HepG2 (cell line): ENCODE data around the gene DPH2. TPM values are rescaled to one million over a fixed set of nuclear protein-coding genes. Genes with fewer than 3 reads are reported as not detected.

Experiments used
- GZF1 ChIP-seq: sonication (generic); formaldehyde crosslinking; IDR thresholded peaks from 2 replicates; pipeline ENCODE4 v1.5.1; 2020; ENCODE audit warnings: mild to moderate bottlenecking, missing genetic modification reagents
- IKZF4 ChIP-seq: sonication (generic); formaldehyde crosslinking; IDR thresholded peaks from 2 replicates; pipeline ENCODE4 v1.5.1; 2020; ENCODE audit warnings: borderline replicate concordance, mild to moderate bottlenecking, low read depth, missing genetic modification reagents; ENCODE audit errors: not compliant biosample characterization
- KDM2A ChIP-seq: sonication (generic); formaldehyde crosslinking; IDR thresholded peaks from 2 replicates; pipeline ENCODE4 v1.4.0; 2020; ENCODE audit warnings: low read depth, missing genetic modification reagents, borderline replicate concordance
- MBNL3 ChIP-seq: fragments of 250-450 bp; sonication (Bioruptor Pico); conservative IDR thresholded peaks from 2 replicates; pipeline ENCODE4 v1.8.0; 2022; ENCODE audit warnings: mild to moderate bottlenecking, inconsistent platforms
- MZF1 ChIP-seq: sonication (generic); formaldehyde crosslinking; IDR thresholded peaks from 2 replicates; pipeline ENCODE4 v1.8.1; 2023; ENCODE audit warnings: mild to moderate bottlenecking, missing genetic modification reagents, borderline replicate concordance
- TCF7L2 ChIP-seq: IDR thresholded peaks from 2 replicates; pipeline ENCODE4 v1.6.1; 2011; ENCODE audit warnings: mild to moderate bottlenecking, low read depth, low read length, moderate library complexity
- ZBTB7B ChIP-seq: sonication (generic); formaldehyde crosslinking; IDR thresholded peaks from 2 replicates; pipeline ENCODE4 v1.4.0; 2020; ENCODE audit warnings: missing genetic modification reagents
- ZIK1 ChIP-seq: sonication (generic); formaldehyde crosslinking; IDR thresholded peaks from 2 replicates; pipeline ENCODE4 v1.5.0; 2020; ENCODE audit warnings: mild to moderate bottlenecking, low read depth, missing genetic modification reagents, borderline replicate concordance
- ZNF329 ChIP-seq: sonication (generic); formaldehyde crosslinking; IDR thresholded peaks from 2 replicates; pipeline ENCODE4 v1.9.0; 2021; ENCODE audit warnings: low read depth, mild to moderate bottlenecking, missing genetic modification reagents
- ZNF335 ChIP-seq: sonication (generic); formaldehyde crosslinking; IDR thresholded peaks from 2 replicates; pipeline ENCODE4 v1.4.0; 2020; ENCODE audit warnings: missing genetic modification reagents
- ZNF446 ChIP-seq: sonication (generic); formaldehyde crosslinking; IDR thresholded peaks from 2 replicates; pipeline ENCODE4 v1.5.0; 2020; ENCODE audit warnings: mild to moderate bottlenecking, missing genetic modification reagents
- polyA plus RNA-seq, 8 experiments: library from polyadenylated mRNA; depleted of rRNA in 3 of 8; stranded (reverse) in 7 of 8; unstranded in 1 of 8; fragments of >200 nt; fragmentation: Illumina TruSeq in 4 of 8; extraction: Trizol in 4 of 8; gene quantifications; 2 replicates each; pipeline versions ENCODE4 v1.2.1 to v1.2.3, GENCODE V29; 2011 to 2016; ENCODE audit warnings: low read depth in 4 of 8, missing spikeins in 1 of 8, mixed read lengths in 1 of 8; ENCODE audit not compliant: insufficient read depth in 1 of 8
- total RNA-seq, 5 experiments: library from RNA; depleted of rRNA; stranded (reverse); fragments of >200 nt; fragmentation: Illumina TruSeq; extraction: Trizol; gene quantifications; 2 replicates each; pipeline ENCODE4 v1.2.3, GENCODE V29; 2016; ENCODE audit warnings: low read depth in 1 of 5
- TF ChIP-seq, protein P1 (sequence below): sonication (generic); formaldehyde crosslinking; IDR thresholded peaks from 2 replicates; pipeline ENCODE4 v1.4.0; 2020; ENCODE audit warnings: missing genetic modification reagents, borderline replicate concordance
- TF ChIP-seq, protein P2 (sequence below): sonication (generic); formaldehyde crosslinking; IDR thresholded peaks from 2 replicates; pipeline ENCODE4 v1.4.0; 2020; ENCODE audit warnings: missing genetic modification reagents
- TF ChIP-seq, protein P3 (sequence below): sonication (generic); formaldehyde crosslinking; IDR thresholded peaks from 2 replicates; pipeline ENCODE4 v1.4.0; 2020; ENCODE audit warnings: missing genetic modification reagents
- TF ChIP-seq, protein P4 (sequence below): sonication (generic); formaldehyde crosslinking; IDR thresholded peaks from 2 replicates; pipeline ENCODE4 v1.5.0; 2020; ENCODE audit warnings: mild to moderate bottlenecking, missing genetic modification reagents
- TF ChIP-seq, protein P5 (sequence below): sonication (generic); formaldehyde crosslinking; IDR thresholded peaks from 2 replicates; pipeline ENCODE4 v1.4.0; 2020; ENCODE audit warnings: missing genetic modification reagents

DPH2 gene
- total and polyA plus RNA-seq, 2 of the 13 experiments (the other 11 are each of a cell fraction or from before 2014, with no cell fraction given): 32.2 to 38.3 TPM

DNA sequence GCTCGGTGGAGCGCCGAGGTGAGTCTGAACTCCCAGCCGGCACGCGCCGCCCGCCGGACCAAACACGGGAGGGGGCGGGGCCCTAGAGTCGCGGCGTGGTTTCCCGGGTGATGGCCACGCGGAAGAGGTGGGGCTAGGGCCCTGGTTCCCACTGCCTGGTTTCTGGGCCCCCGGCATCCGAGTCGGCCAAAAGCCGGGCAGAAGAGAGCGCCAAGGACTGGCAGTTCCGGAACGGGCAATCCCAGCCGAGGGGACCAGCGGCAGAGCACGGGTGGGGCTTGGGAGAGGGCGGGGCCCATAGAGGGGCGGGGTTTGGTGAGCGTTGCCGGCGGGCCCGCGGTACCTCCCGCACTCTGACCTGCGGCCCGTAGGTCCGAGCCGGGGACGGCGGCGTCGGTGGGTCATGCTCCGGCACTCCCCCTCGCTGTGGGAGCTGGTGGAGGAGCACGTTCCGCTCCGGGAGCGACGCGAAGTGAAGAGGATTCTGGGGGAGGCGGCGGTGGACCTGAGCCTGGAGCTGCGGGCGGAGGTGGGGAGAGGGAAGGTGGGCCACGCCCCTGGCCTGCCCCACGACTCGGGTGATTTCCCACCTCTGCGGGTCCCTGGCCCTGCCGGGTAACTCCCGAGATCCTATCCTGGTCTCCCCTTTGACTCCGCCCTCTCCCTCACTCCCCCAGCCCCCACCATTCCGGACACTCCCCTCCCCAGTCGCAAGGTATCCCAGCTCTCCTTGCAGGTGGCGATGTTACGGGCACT is 21.8 kb downstream of the DPH2 start, which contains the start of gene CCDC24 (continued):
- TF ChIP-seq, protein P1, sequence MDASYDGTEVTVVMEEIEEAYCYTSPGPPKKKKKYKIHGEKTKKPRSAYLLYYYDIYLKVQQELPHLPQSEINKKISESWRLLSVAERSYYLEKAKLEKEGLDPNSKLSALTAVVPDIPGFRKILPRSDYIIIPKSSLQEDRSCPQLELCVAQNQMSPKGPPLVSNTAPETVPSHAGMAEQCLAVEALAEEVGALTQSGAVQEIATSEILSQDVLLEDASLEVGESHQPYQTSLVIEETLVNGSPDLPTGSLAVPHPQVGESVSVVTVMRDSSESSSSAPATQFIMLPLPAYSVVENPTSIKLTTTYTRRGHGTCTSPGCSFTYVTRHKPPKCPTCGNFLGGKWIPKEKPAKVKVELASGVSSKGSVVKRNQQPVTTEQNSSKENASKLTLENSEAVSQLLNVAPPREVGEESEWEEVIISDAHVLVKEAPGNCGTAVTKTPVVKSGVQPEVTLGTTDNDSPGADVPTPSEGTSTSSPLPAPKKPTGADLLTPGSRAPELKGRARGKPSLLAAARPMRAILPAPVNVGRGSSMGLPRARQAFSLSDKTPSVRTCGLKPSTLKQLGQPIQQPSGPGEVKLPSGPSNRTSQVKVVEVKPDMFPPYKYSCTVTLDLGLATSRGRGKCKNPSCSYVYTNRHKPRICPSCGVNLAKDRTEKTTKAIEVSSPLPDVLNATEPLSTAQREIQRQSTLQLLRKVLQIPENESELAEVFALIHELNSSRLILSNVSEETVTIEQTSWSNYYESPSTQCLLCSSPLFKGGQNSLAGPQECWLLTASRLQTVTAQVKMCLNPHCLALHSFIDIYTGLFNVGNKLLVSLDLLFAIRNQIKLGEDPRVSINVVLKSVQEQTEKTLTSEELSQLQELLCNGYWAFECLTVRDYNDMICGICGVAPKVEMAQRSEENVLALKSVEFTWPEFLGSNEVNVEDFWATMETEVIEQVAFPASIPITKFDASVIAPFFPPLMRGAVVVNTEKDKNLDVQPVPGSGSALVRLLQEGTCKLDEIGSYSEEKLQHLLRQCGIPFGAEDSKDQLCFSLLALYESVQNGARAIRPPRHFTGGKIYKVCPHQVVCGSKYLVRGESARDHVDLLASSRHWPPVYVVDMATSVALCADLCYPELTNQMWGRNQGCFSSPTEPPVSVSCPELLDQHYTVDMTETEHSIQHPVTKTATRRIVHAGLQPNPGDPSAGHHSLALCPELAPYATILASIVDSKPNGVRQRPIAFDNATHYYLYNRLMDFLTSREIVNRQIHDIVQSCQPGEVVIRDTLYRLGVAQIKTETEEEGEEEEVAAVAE (CRISPR knock-in tag): no peak
- 0 out of 2 replicates have a peak, but pooled peaks have one; percentile 50 for TF ChIP-seq GZF1 (CRISPR knock-in tag)
- TF ChIP-seq, protein P2, sequence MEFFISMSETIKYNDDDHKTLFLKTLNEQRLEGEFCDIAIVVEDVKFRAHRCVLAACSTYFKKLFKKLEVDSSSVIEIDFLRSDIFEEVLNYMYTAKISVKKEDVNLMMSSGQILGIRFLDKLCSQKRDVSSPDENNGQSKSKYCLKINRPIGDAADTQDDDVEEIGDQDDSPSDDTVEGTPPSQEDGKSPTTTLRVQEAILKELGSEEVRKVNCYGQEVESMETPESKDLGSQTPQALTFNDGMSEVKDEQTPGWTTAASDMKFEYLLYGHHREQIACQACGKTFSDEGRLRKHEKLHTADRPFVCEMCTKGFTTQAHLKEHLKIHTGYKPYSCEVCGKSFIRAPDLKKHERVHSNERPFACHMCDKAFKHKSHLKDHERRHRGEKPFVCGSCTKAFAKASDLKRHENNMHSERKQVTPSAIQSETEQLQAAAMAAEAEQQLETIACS (CRISPR knock-in tag): no peak
- TF ChIP-seq ZIK1 (CRISPR knock-in tag): no peak
- no peak for TF ChIP-seq MBNL3 (CRISPR knock-in tag)
- TF ChIP-seq, protein P3, sequence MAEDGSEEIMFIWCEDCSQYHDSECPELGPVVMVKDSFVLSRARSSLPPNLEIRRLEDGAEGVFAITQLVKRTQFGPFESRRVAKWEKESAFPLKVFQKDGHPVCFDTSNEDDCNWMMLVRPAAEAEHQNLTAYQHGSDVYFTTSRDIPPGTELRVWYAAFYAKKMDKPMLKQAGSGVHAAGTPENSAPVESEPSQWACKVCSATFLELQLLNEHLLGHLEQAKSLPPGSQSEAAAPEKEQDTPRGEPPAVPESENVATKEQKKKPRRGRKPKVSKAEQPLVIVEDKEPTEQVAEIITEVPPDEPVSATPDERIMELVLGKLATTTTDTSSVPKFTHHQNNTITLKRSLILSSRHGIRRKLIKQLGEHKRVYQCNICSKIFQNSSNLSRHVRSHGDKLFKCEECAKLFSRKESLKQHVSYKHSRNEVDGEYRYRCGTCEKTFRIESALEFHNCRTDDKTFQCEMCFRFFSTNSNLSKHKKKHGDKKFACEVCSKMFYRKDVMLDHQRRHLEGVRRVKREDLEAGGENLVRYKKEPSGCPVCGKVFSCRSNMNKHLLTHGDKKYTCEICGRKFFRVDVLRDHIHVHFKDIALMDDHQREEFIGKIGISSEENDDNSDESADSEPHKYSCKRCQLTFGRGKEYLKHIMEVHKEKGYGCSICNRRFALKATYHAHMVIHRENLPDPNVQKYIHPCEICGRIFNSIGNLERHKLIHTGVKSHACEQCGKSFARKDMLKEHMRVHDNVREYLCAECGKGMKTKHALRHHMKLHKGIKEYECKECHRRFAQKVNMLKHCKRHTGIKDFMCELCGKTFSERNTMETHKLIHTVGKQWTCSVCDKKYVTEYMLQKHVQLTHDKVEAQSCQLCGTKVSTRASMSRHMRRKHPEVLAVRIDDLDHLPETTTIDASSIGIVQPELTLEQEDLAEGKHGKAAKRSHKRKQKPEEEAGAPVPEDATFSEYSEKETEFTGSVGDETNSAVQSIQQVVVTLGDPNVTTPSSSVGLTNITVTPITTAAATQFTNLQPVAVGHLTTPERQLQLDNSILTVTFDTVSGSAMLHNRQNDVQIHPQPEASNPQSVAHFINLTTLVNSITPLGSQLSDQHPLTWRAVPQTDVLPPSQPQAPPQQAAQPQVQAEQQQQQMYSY (CRISPR knock-in tag): peak; percentile 77
- no peak for TF ChIP-seq ZBTB7B (CRISPR knock-in tag)
- no peak for TF ChIP-seq ZNF329 (CRISPR knock-in tag)
- no peak for TF ChIP-seq TCF7L2
- peak; percentile 100 for TF ChIP-seq KDM2A (CRISPR knock-in tag)
- TF ChIP-seq, protein P4, sequence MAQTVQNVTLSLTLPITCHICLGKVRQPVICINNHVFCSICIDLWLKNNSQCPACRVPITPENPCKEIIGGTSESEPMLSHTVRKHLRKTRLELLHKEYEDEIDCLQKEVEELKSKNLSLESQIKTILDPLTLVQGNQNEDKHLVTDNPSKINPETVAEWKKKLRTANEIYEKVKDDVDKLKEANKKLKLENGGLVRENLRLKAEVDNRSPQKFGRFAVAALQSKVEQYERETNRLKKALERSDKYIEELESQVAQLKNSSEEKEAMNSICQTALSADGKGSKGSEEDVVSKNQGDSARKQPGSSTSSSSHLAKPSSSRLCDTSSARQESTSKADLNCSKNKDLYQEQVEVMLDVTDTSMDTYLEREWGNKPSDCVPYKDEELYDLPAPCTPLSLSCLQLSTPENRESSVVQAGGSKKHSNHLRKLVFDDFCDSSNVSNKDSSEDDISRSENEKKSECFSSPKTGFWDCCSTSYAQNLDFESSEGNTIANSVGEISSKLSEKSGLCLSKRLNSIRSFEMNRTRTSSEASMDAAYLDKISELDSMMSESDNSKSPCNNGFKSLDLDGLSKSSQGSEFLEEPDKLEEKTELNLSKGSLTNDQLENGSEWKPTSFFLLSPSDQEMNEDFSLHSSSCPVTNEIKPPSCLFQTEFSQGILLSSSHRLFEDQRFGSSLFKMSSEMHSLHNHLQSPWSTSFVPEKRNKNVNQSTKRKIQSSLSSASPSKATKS (CRISPR knock-in tag): no peak
- TF ChIP-seq IKZF4 (CRISPR knock-in tag): no peak
- TF ChIP-seq, protein P5, sequence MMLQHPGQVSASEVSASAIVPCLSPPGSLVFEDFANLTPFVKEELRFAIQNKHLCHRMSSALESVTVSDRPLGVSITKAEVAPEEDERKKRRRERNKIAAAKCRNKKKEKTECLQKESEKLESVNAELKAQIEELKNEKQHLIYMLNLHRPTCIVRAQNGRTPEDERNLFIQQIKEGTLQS (CRISPR knock-in tag): no peak
- TF ChIP-seq ZNF335 (CRISPR knock-in tag): 0 out of 2 replicates have a peak, but pooled peaks have one; percentile 82
- TF ChIP-seq MZF1: 0 out of 2 replicates have a peak, but pooled peaks have one; percentile 38
- no peak for TF ChIP-seq ZNF446 (CRISPR knock-in tag)
